SK-N-SH (cell line): ENCODE measurements around the gene DCLRE1A.

Experiments
- EP300 ChIP-seq, 2 experiments: IDR thresholded peaks; 2 replicates each; pipeline versions ENCODE4 v1.4.0 to v1.6.1; 2012; ENCODE audit warnings: borderline replicate concordance in 1 of 2, low read depth in 1 of 2, low read length in 1 of 2
- FOSL2 ChIP-seq: IDR thresholded peaks from 2 replicates; pipeline ENCODE4 v1.4.0; 2012; ENCODE audit warnings: low read depth, mild to moderate bottlenecking, moderate library complexity, borderline replicate concordance
- JUND ChIP-seq: IDR thresholded peaks from 2 replicates; pipeline ENCODE4 v1.4.0; 2012
- NRF1 ChIP-seq: IDR thresholded peaks from 2 replicates; pipeline ENCODE4 v1.6.1; 2012; ENCODE audit warnings: low read depth, mild to moderate bottlenecking, low read length
- RAD21 ChIP-seq: IDR thresholded peaks from 2 replicates; pipeline ENCODE4 v1.6.1; 2012; ENCODE audit warnings: mild to moderate bottlenecking, low read length
- RCOR1 ChIP-seq: fragments of 150-350 bp; IDR thresholded peaks from 2 replicates; pipeline ENCODE4 v1.6.1; 2017; ENCODE audit warnings: antibody characterized with exemption, low read length
- RFX5 ChIP-seq: IDR thresholded peaks from 2 replicates; pipeline ENCODE4 v1.6.1; 2012; ENCODE audit warnings: mild to moderate bottlenecking, improper control_type of control experiment, low read length
- RXRA ChIP-seq: IDR thresholded peaks from 2 replicates; pipeline ENCODE4 v1.4.0; 2012; ENCODE audit warnings: low read depth, mild to moderate bottlenecking, borderline replicate concordance
- TCF12 ChIP-seq: IDR thresholded peaks from 2 replicates; pipeline ENCODE4 v1.4.0; 2012
- YY1 ChIP-seq: IDR thresholded peaks from 2 replicates; pipeline ENCODE4 v1.4.0; 2012; ENCODE audit warnings: low read depth, mild to moderate bottlenecking
- TF ChIP-seq, protein P1 (sequence below): fragments of 200-600 bp; sonication (generic); IDR thresholded peaks from 2 replicates; pipeline ENCODE4 v1.6.1; 2017; ENCODE audit warnings: antibody characterized with exemption, mild to moderate bottlenecking, moderate library complexity
- TF ChIP-seq, protein P2 (sequence below): IDR thresholded peaks from 2 replicates; pipeline ENCODE4 v1.6.1; 2012; ENCODE audit warnings: mild to moderate bottlenecking, low read depth, low read length, moderate library complexity
- TF ChIP-seq, protein P3 (sequence below): IDR thresholded peaks from 2 replicates; pipeline ENCODE4 v1.4.0; 2012; ENCODE audit warnings: low read depth, borderline replicate concordance
- TF ChIP-seq, protein P4 (sequence below): IDR thresholded peaks from 2 replicates; pipeline ENCODE4 v1.4.0; 2012; ENCODE audit warnings: low read depth, borderline replicate concordance

DNA sequence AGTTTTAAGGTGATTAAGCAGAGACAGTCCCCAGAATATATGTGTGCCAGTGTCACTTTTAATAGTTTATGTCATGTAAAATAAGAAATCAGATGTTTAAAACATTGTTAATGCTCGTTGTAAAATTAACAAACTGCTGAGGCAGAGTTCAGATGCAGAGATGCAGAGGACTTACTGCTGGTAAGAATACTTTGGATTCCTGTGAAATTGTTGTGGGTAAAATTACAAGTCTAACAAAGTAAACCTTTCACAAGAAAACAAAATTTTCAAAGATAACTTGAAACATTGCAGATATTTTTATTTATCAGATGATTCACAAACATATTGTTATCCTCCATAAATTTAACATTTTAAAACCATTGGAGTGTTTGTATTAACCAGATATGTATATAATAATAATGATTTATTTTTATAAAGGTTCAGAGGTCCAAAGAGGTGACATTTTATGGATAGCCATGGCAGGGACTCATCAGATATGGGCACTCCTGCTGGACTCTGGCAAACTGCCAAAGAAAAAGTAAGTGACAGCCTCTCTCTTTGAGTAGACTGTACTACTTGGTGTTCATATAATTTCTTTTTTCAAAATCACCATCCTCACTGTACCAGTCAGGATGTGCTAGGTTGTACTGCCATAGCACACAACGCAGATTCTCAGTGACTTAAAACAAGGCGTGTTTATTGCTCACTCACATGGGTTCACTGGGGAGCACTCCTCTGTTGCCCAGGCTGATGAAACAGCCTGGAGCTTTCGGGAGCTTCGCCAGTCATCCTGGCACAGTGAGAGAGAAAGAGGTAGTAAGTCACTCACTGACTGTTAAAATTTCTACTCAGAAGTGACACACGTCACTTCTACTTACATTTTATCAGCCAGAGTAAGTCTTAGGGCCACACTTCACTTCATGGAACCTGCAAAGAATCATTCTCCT, 44.1 kb upstream of the DCLRE1A start:
- TF ChIP-seq EP300 (IDR thresholded peaks at IDR 0.05; ENCODE audit: borderline replicate concordance in 1 of 2, low read depth in 1 of 2, low read length in 1 of 2) (no peak), RFX5 (no peak), NRF1 (no peak), YY1 (no peak), FOSL2 (no peak), RCOR1 (no peak), JUND (no peak), TCF12 (no peak), RXRA (no peak), RAD21 (no peak)
- TF ChIP-seq, protein P1, sequence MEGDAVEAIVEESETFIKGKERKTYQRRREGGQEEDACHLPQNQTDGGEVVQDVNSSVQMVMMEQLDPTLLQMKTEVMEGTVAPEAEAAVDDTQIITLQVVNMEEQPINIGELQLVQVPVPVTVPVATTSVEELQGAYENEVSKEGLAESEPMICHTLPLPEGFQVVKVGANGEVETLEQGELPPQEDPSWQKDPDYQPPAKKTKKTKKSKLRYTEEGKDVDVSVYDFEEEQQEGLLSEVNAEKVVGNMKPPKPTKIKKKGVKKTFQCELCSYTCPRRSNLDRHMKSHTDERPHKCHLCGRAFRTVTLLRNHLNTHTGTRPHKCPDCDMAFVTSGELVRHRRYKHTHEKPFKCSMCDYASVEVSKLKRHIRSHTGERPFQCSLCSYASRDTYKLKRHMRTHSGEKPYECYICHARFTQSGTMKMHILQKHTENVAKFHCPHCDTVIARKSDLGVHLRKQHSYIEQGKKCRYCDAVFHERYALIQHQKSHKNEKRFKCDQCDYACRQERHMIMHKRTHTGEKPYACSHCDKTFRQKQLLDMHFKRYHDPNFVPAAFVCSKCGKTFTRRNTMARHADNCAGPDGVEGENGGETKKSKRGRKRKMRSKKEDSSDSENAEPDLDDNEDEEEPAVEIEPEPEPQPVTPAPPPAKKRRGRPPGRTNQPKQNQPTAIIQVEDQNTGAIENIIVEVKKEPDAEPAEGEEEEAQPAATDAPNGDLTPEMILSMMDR, result no peak
- TF ChIP-seq, protein P2, sequence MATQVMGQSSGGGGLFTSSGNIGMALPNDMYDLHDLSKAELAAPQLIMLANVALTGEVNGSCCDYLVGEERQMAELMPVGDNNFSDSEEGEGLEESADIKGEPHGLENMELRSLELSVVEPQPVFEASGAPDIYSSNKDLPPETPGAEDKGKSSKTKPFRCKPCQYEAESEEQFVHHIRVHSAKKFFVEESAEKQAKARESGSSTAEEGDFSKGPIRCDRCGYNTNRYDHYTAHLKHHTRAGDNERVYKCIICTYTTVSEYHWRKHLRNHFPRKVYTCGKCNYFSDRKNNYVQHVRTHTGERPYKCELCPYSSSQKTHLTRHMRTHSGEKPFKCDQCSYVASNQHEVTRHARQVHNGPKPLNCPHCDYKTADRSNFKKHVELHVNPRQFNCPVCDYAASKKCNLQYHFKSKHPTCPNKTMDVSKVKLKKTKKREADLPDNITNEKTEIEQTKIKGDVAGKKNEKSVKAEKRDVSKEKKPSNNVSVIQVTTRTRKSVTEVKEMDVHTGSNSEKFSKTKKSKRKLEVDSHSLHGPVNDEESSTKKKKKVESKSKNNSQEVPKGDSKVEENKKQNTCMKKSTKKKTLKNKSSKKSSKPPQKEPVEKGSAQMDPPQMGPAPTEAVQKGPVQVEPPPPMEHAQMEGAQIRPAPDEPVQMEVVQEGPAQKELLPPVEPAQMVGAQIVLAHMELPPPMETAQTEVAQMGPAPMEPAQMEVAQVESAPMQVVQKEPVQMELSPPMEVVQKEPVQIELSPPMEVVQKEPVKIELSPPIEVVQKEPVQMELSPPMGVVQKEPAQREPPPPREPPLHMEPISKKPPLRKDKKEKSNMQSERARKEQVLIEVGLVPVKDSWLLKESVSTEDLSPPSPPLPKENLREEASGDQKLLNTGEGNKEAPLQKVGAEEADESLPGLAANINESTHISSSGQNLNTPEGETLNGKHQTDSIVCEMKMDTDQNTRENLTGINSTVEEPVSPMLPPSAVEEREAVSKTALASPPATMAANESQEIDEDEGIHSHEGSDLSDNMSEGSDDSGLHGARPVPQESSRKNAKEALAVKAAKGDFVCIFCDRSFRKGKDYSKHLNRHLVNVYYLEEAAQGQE, result no peak
- TF ChIP-seq, protein P3, sequence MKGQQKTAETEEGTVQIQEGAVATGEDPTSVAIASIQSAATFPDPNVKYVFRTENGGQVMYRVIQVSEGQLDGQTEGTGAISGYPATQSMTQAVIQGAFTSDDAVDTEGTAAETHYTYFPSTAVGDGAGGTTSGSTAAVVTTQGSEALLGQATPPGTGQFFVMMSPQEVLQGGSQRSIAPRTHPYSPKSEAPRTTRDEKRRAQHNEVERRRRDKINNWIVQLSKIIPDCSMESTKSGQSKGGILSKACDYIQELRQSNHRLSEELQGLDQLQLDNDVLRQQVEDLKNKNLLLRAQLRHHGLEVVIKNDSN, result no peak
- TF ChIP-seq, protein P4, sequence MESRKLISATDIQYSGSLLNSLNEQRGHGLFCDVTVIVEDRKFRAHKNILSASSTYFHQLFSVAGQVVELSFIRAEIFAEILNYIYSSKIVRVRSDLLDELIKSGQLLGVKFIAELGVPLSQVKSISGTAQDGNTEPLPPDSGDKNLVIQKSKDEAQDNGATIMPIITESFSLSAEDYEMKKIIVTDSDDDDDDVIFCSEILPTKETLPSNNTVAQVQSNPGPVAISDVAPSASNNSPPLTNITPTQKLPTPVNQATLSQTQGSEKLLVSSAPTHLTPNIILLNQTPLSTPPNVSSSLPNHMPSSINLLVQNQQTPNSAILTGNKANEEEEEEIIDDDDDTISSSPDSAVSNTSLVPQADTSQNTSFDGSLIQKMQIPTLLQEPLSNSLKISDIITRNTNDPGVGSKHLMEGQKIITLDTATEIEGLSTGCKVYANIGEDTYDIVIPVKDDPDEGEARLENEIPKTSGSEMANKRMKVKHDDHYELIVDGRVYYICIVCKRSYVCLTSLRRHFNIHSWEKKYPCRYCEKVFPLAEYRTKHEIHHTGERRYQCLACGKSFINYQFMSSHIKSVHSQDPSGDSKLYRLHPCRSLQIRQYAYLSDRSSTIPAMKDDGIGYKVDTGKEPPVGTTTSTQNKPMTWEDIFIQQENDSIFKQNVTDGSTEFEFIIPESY, result no peak
